ENCODE data around the gene WDR47. TPM values are rescaled to one million over a fixed set of nuclear protein-coding genes. Genes with fewer than 3 reads are reported as not detected.

WDR47 gene
- total RNA-seq, 2 experiments from 2014 or later, result 16.2 to 18.7 TPM

GRCh38 chr1:108951242-108951641 lies 90.7 kb downstream of the WDR47 start:
- H3K9me3 Mint-ChIP-seq, result no peaks in the 10 kb centered on the region
- ChIA-PET CTCF (interaction anchor here (0.8 kb wide), 1 partner anchor 53 kb away, joined by 3 read pairs; no protein-coding TSS in a partner anchor), POLR2A (interaction anchor here (0.7 to 3.1 kb wide), 2 partner anchors 12 to 149 kb away, joined by 4 to 9 read pairs; partner anchors contain the start of gene CLCC1)

GRCh38 chr1:108949044-108949443 lies 92.9 kb downstream of the WDR47 start:
- ATAC-seq (ENCODE audit: poor library complexity), result no peak
- CTCF ChIA-PET, result no interaction called here

More at GRCh38 chr1:108951242-108951641, 90.7 kb downstream of the WDR47 start:
- Histone ChIP-seq H3K27me3 (ENCODE audit: control insufficient read depth in 1 of 2, insufficient read depth in 2 of 2, low read length in 2 of 2) (no peaks in the 10 kb centered on the region), H3K4me3 (ENCODE audit: low read length) (no peak overlapping the region), H3K27ac (ENCODE audit: low read depth in 1 of 2, low read length in 2 of 2) (no peak overlapping the region), H3K4me1 (ENCODE audit: insufficient read depth, low read length) (peaks cover 10% of the 10 kb centered on the region), H3K9me3 (ENCODE audit: control insufficient read depth in 1 of 2, insufficient read depth in 1 of 2, low read length in 2 of 2) (peaks cover 0 to 5% of the 10 kb centered on the region in 2 experiments), H3K36me3 (ENCODE audit: insufficient read depth, low read length) (peaks cover 12% of the 10 kb centered on the region)
- DNase-seq (no peak), ATAC-seq (ENCODE audit: poor library complexity) (no peak)
- intact Hi-C loops (cut with DNase I, micrococcal nuclease), result no loop called here
- no peak for TF ChIP-seq CTCF (IDR thresholded peaks at IDR 0.05)
- H3K36me3 Mint-ChIP-seq (ENCODE audit: low read depth), result peaks cover 56% of the 10 kb centered on the region
- no peaks in the 10 kb centered on the region for H3K27me3 Mint-ChIP-seq
- no peak overlapping the region for H3K4me3 Mint-ChIP-seq
- no peak overlapping the region for H3K27ac Mint-ChIP-seq
- peaks cover 21% of the 10 kb centered on the region for H3K4me1 Mint-ChIP-seq (ENCODE audit: low read depth)

GRCh38 chr1:108947871-108948525 lies 93.9 kb downstream of the WDR47 start:
- ATAC-seq (ENCODE audit: poor library complexity) (no peak), DNase-seq (no peak)
- H3K9me3 Mint-ChIP-seq, result no peaks in the 10 kb centered on the region
- no peaks in the 10 kb centered on the region for H3K27me3 Mint-ChIP-seq
- peaks cover 61% of the 10 kb centered on the region for H3K36me3 Mint-ChIP-seq (ENCODE audit: low read depth)
- TF ChIP-seq CTCF (IDR thresholded peaks at IDR 0.05), result no peak
- peaks cover 25% of the 10 kb centered on the region for H3K36me3 ChIP-seq (ENCODE audit: insufficient read depth, low read length)
- ChIA-PET CTCF (no interaction called here), POLR2A (interaction anchor here (2.6 kb wide), 1 partner anchor 15 kb away, joined by 8 read pairs; the partner anchor contains the start of gene CLCC1)
- H3K4me1 ChIP-seq (ENCODE audit: insufficient read depth, low read length), result no peaks in the 10 kb centered on the region
- intact Hi-C loops (cut with DNase I, micrococcal nuclease), result no loop called here
- H3K4me3 ChIP-seq (ENCODE audit: low read length), result no peak overlapping the region
- H3K4me3 Mint-ChIP-seq, result no peak overlapping the region
- H3K27ac Mint-ChIP-seq, result no peak overlapping the region
- no peaks in the 10 kb centered on the region for H3K27me3 ChIP-seq (ENCODE audit: control insufficient read depth in 1 of 2, insufficient read depth in 2 of 2, low read length in 2 of 2)
- no peak overlapping the region for H3K27ac ChIP-seq (ENCODE audit: low read depth in 1 of 2, low read length in 2 of 2)
- no peaks in the 10 kb centered on the region for H3K9me3 ChIP-seq (ENCODE audit: control insufficient read depth in 1 of 2, insufficient read depth in 1 of 2, low read length in 2 of 2)
- H3K4me1 Mint-ChIP-seq (ENCODE audit: low read depth), result peaks cover 17% of the 10 kb centered on the region

More at GRCh38 chr1:108949044-108949443, 92.9 kb downstream of the WDR47 start:
- no peaks in the 10 kb centered on the region for H3K4me1 ChIP-seq (ENCODE audit: insufficient read depth, low read length)
- H3K36me3 ChIP-seq (ENCODE audit: insufficient read depth, low read length), result peaks cover 19% of the 10 kb centered on the region
- intact Hi-C loops (cut with DNase I, micrococcal nuclease), result no loop called here
- Mint-ChIP-seq H3K36me3 (ENCODE audit: low read depth) (peaks cover 61% of the 10 kb centered on the region), H3K4me3 (no peak overlapping the region), H3K27me3 (no peaks in the 10 kb centered on the region), H3K9me3 (no peaks in the 10 kb centered on the region), H3K4me1 (ENCODE audit: low read depth) (peaks cover 17% of the 10 kb centered on the region), H3K27ac (no peak overlapping the region)
- POLR2A ChIA-PET, result interaction anchor here (2.6 kb wide), 1 partner anchor 14 kb away, joined by 8 read pairs; the partner anchor contains the start of gene CLCC1
- no peak overlapping the region for H3K4me3 ChIP-seq (ENCODE audit: low read length)
- no peak for TF ChIP-seq CTCF (IDR thresholded peaks at IDR 0.05)
- DNase-seq, result no peak
- H3K27me3 ChIP-seq (ENCODE audit: control insufficient read depth in 1 of 2, insufficient read depth in 2 of 2, low read length in 2 of 2), result no peaks in the 10 kb centered on the region
- H3K9me3 ChIP-seq (ENCODE audit: control insufficient read depth in 1 of 2, insufficient read depth in 1 of 2, low read length in 2 of 2), result no peaks in the 10 kb centered on the region
- no peak overlapping the region for H3K27ac ChIP-seq (ENCODE audit: low read depth in 1 of 2, low read length in 2 of 2)

All from CD4-positive, alpha-beta T cell (primary cell).